ENCODE results near the gene ACTG1.

Gene ACTG1

DNA sequence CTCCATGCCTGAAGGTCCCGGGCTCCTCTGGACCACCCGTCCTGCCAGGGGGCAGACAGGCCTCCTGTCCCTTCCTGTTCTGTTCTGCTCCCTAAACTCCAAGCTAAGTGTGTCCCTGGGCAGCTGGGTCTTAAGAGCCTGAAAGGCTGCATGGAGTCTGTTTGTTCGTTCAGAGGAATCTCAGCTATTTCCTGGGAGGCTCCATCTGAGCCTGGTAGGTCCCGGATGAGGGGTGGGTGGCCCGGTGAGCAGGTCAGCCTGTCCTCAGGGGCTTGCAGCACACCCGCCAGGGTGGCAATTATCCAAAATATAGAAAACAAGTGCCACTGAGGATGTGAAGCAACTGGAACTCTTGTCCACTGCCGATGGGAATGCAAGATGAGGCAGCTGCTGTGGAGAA lies 12.6 kb downstream of the ACTG1 start:
- no peak for DNase-seq (ENCODE audit: low read depth)
- no peak overlapping the region for H3K4me3 ChIP-seq (ENCODE audit: low read depth, low read length)
- TF ChIP-seq, protein P1, sequence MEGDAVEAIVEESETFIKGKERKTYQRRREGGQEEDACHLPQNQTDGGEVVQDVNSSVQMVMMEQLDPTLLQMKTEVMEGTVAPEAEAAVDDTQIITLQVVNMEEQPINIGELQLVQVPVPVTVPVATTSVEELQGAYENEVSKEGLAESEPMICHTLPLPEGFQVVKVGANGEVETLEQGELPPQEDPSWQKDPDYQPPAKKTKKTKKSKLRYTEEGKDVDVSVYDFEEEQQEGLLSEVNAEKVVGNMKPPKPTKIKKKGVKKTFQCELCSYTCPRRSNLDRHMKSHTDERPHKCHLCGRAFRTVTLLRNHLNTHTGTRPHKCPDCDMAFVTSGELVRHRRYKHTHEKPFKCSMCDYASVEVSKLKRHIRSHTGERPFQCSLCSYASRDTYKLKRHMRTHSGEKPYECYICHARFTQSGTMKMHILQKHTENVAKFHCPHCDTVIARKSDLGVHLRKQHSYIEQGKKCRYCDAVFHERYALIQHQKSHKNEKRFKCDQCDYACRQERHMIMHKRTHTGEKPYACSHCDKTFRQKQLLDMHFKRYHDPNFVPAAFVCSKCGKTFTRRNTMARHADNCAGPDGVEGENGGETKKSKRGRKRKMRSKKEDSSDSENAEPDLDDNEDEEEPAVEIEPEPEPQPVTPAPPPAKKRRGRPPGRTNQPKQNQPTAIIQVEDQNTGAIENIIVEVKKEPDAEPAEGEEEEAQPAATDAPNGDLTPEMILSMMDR (IDR thresholded peaks at IDR 0.05; ENCODE audit: low read depth, low read length, missing control alignments) = no peak

DNA sequence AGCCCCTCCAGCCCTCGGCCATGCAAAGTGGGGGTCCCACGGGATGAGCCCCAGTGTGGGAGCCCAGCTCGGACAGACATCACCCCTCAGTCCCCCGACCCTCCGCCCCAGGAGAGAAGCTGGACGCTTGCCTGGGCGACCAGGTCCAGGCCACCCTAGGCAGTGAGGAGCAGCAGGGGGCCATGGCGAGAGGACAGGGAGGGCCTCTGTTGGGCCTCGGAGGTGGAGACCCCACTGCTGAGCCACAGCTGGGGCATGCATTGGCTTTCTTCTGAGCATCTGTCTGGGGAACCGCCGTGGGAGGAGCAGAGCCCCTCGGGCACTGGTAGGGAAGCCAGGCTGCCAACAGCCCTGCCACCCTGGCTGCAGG lies 13.0 kb downstream of the ACTG1 start:
- DNase-seq (ENCODE audit: low read depth) = no peak
- TF ChIP-seq, protein P1 (IDR thresholded peaks at IDR 0.05; ENCODE audit: low read depth, low read length, missing control alignments) = no peak
- no peak overlapping the region for H3K4me3 ChIP-seq (ENCODE audit: low read depth, low read length)

DNA sequence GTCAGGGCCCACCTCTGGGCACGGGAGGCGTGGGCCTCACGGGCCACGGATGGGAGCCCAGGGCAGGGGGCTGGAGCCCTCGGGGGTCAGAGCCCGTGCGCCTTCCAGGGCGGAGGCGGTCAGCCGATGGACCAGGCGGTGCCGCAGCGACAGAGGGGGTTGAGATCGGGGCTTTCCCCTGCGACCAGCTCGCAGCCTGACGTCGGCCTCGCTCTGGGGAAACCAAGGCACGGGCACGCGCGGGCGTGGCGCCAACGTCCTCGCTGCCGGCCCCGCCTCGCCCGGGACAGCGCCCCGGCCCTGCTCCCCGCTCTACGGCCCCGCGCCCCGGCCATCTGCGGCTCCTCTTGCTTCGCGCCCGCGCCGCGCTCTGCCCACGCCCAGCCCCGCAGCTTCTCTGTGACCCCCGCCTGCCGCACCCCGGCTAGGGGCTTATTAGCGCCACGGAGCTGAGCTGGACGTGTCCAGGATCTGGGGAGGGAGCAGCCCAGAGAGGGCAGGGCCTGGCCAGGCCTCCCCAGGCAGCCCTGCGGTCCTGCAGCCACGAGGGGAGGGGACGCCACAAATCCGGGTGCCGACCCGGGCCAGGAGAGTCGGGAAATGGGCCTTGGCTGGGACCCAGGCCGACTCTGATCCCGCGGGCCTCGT lies 13.5 kb downstream of the ACTG1 start:
- H3K4me3 ChIP-seq (ENCODE audit: low read depth, low read length) = no peak overlapping the region
- TF ChIP-seq, protein P1 (IDR thresholded peaks at IDR 0.05; ENCODE audit: low read depth, low read length, missing control alignments) = no peak
- DNase-seq (ENCODE audit: low read depth) = no peak

DNA sequence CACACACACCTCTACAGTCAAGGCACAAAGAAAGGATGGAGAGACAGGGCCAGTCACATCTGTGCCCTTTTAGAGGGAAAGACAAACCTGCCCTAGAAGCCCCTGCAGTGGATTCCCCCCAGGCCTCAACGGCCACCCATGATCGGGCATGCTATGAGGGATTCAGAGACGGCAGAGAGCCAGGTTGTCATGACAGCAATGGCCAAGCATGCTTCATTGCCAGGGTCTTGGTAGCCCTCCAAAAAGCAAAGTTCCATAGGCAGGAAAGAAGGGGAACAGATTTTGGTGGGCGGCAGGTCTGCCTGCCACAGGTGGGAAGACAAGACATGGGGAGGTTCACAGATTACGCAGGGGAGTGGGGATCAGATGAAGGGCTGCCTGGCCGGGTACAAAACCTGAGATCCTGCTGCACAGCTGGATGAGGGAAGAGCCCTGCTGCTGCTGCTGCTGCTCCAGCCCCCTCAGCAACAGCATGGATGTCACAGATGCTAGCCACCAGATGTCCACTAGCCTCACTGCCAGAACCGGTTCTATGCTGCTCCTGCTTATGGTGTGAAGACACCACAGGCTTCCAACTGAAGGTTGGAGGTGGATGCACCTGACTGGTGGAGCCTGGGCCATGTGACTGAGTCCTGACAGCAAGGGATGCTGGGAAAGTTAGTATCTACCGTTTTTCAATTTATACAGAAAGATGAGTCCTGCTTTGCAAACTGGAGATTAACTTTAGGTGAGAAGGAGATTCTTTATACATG lies 17.8 kb downstream of the ACTG1 start:
- TF ChIP-seq, protein P1 (IDR thresholded peaks at IDR 0.05; ENCODE audit: low read depth, low read length, missing control alignments) = no peak
- no peak overlapping the region for H3K4me3 ChIP-seq (ENCODE audit: low read depth, low read length)
- DNase-seq (ENCODE audit: low read depth) = no peak

DNA sequence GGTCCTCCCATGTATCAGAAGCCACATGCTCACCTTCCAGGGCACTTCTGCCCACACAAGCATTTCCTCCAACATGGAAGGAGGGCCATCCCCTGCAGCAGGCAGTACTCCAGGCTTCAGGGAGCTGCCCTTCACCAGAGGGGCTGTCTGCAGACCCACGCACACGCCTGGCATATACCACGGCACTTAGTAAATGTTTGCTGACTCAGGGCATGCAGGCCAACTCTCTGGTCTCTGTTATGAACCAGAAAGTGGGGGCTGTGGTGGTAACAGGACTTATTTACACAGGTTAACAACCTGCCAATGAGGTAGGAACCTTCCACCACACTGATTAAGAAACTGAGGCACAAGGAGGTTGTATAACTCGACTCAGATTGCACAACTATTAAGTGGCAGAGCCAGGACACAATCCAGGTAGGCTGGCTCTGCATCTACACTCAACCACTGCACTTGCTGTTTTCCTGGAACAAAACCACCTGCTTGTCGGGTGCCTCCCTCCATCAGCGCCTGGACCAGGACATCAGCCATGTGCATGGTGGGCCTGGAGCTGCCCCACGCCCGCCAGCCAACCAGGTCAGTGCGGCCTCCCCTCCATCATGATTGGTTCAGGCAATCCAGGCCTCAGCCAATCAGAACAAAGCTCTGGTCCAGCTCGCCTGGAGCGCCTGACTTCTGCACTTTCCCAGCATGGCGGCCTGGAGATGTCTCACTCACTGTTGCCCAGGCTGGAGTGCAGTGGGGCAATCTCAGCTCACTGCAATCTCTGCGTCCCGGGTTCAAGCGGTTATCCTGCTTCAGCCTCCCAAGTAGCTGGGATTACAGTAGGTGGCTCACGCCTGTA lies 19.2 kb downstream of the ACTG1 start:
- no peak overlapping the region for H3K4me3 ChIP-seq (ENCODE audit: low read depth, low read length)
- TF ChIP-seq, protein P1 (IDR thresholded peaks at IDR 0.05; ENCODE audit: low read depth, low read length, missing control alignments) = no peak
- no peak for DNase-seq (ENCODE audit: low read depth)

DNA sequence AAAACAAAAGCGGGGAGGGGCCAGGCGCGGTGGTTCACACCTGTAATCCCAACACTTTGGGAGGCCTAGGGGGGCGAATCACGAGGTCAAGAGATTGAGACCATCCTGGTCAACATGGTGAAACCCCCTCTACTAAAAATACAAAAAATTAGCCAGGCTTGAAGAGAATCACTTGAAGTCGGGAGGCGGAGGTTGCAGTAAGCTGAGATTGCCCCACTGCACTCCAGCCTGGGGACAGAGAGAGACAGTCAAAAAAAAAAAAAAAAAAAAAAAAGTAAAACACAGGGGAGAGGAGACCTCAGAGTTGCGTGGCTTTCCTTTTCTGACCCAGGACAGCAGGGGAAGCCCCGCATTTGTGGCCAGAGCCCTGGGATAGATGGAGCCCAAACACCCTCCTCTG lies 19.9 kb downstream of the ACTG1 start:
- no peak for DNase-seq (ENCODE audit: low read depth)
- TF ChIP-seq, protein P1 (IDR thresholded peaks at IDR 0.05; ENCODE audit: low read depth, low read length, missing control alignments) = no peak
- H3K4me3 ChIP-seq (ENCODE audit: low read depth, low read length) = no peak overlapping the region

Data from GM12864 (cell line).